IPS-20b (cell line): ENCODE measurements around the gene CEP128.

ENCODE experiments used
- H3K27ac ChIP-seq: one replicate; pipeline ENCODE4 v1.5.1; 2013; ENCODE audit warnings: low read length
- H3K27me3 ChIP-seq: 2 replicates; pipeline ENCODE4 v1.6.1; 2013; ENCODE audit warnings: mild to moderate bottlenecking, low read length, inconsistent platforms; ENCODE audit not compliant: insufficient read depth
- H3K36me3 ChIP-seq: 2 replicates; pipeline ENCODE4 v1.6.1; 2013; ENCODE audit warnings: low read depth, mild to moderate bottlenecking, inconsistent platforms, low read length, moderate library complexity; ENCODE audit not compliant: insufficient read depth
- H3K4me1 ChIP-seq: 2 replicates; pipeline ENCODE4 v1.6.1; 2013; ENCODE audit warnings: mild to moderate bottlenecking, control low read depth, inconsistent platforms, low read length, moderate library complexity; ENCODE audit not compliant: insufficient read depth
- H3K4me3 ChIP-seq: 2 replicates; pipeline ENCODE4 v1.5.1; 2013; ENCODE audit warnings: mild to moderate bottlenecking, low read length, inconsistent platforms
- H3K9ac ChIP-seq: 2 replicates; pipeline ENCODE4 v1.6.1; 2013; ENCODE audit warnings: low read depth, mild to moderate bottlenecking, inconsistent platforms, low read length, moderate library complexity
- H3K9me3 ChIP-seq: 2 replicates; pipeline ENCODE4 v1.6.1; 2013; ENCODE audit warnings: mild to moderate bottlenecking, low read depth, low read length, inconsistent platforms; ENCODE audit not compliant: insufficient read depth

The CEP128 gene

GRCh38 chr14:80587096-80587724 lies 354.3 kb downstream of the CEP128 start:
- H3K36me3 ChIP-seq = no peaks in the 10 kb centered on the region
- H3K4me1 ChIP-seq = no peaks in the 10 kb centered on the region
- no peak overlapping the region for H3K27ac ChIP-seq
- H3K27me3 ChIP-seq = no peaks in the 10 kb centered on the region
- H3K9me3 ChIP-seq = no peaks in the 10 kb centered on the region
- no peak overlapping the region for H3K4me3 ChIP-seq
- H3K9ac ChIP-seq = no peak overlapping the region

DNA sequence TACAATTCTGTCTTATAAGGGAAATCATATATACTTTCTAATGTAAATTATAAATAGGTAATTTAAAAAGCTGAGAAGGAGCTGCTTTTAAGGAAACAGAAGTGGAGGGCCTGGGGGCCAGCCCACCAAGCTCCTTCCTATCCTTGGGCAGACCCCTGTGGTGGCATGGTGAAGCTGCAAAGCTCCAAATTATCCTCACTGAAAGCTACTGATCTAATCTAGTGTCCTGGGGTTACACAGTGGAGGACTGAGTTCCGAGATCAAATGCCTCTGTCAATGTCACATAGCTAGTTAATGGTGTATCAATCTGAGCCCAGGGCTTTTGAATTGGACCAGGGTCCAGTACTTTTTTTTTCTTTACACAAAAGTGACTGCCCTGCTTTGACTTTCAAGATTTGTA lies 355.4 kb downstream of the CEP128 start:
- Histone ChIP-seq H3K36me3 (no peaks in the 10 kb centered on the region), H3K4me1 (no peaks in the 10 kb centered on the region), H3K9me3 (no peaks in the 10 kb centered on the region), H3K27ac (no peak overlapping the region), H3K9ac (no peak overlapping the region), H3K27me3 (no peaks in the 10 kb centered on the region), H3K4me3 (no peak overlapping the region)

DNA sequence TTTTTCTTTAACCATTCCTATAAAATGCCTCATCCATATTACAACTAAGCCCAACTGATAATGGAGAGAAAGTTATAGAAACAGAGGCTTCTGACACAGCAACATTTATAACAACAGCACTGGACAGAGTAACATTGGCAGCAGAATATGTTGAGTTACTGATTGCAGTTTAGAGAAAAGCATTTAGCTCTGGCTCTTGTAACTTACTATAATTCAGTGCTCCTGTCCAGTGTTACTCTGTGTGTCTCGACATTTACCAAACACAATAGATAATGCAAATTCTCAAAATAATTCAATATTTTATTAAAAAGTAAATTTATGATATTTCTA lies 356.1 kb downstream of the CEP128 start:
- Histone ChIP-seq H3K4me1 (no peaks in the 10 kb centered on the region), H3K4me3 (no peak overlapping the region), H3K27ac (no peak overlapping the region), H3K9me3 (no peaks in the 10 kb centered on the region), H3K9ac (no peak overlapping the region), H3K36me3 (no peaks in the 10 kb centered on the region), H3K27me3 (no peaks in the 10 kb centered on the region)

GRCh38 chr14:80584744-80585505 lies 356.6 kb downstream of the CEP128 start:
- Histone ChIP-seq H3K9me3 (no peaks in the 10 kb centered on the region), H3K4me1 (no peaks in the 10 kb centered on the region), H3K4me3 (no peak overlapping the region), H3K36me3 (no peaks in the 10 kb centered on the region), H3K27me3 (no peaks in the 10 kb centered on the region), H3K9ac (no peak overlapping the region), H3K27ac (no peak overlapping the region)

DNA sequence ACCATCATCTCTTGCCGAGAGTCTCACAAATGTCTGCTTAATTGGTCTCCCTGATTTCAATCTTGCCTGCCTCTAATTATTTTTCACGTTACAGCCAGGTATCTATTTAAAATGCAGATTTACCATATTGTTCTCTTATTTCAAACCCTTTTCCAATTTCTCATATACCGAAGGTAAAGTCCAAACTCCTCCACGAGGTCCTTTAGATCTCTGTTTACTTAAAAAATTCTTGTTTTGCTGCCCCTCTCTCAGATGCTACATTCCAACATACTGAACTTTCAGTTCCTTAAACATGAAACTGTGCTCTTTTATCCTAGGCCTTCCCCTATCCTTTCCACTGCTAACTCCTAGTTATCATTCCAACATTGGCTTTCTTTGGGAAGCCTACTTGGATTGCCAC lies 363.9 kb downstream of the CEP128 start:
- Histone ChIP-seq H3K27me3 (no peaks in the 10 kb centered on the region), H3K27ac (no peak overlapping the region), H3K9ac (no peak overlapping the region), H3K36me3 (no peaks in the 10 kb centered on the region), H3K4me3 (no peak overlapping the region), H3K4me1 (peaks cover 10% of the 10 kb centered on the region), H3K9me3 (no peaks in the 10 kb centered on the region)

GRCh38 chr14:80576401-80576800 lies 365.1 kb downstream of the CEP128 start:
- H3K4me1 ChIP-seq = peaks cover 10% of the 10 kb centered on the region
- H3K9me3 ChIP-seq = no peaks in the 10 kb centered on the region
- H3K9ac ChIP-seq = no peak overlapping the region
- H3K4me3 ChIP-seq = no peak overlapping the region
- H3K27ac ChIP-seq = no peak overlapping the region
- H3K27me3 ChIP-seq = no peaks in the 10 kb centered on the region
- H3K36me3 ChIP-seq = no peaks in the 10 kb centered on the region

GRCh38 chr14:80575763-80576162 lies 365.8 kb downstream of the CEP128 start:
- H3K4me1 ChIP-seq = peaks cover 10% of the 10 kb centered on the region
- H3K4me3 ChIP-seq = no peak overlapping the region
- H3K27me3 ChIP-seq = no peaks in the 10 kb centered on the region
- H3K9ac ChIP-seq = no peak overlapping the region
- no peaks in the 10 kb centered on the region for H3K9me3 ChIP-seq
- no peak overlapping the region for H3K27ac ChIP-seq
- H3K36me3 ChIP-seq = no peaks in the 10 kb centered on the region

DNA sequence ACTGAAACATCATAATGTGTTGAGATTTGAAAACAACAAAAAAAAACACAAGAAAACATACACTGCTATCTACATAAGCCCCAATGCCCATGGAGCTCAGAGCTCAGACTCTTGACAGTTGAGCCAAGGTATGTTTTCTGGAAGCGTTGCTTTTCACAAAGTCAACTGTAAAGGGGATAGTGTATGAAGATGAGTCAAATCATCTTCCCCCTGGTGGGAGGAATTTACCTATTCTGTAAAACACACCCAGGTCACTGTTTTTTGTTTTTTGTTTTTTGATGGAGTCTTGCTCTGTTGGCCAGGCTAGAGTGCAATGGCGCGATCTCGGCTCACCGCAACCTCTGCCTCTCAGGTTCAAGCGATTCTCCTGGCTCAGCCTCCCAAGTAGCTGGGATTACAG lies 368.9 kb downstream of the CEP128 start:
- H3K27ac ChIP-seq = no peak overlapping the region
- peaks cover 13% of the 10 kb centered on the region for H3K4me1 ChIP-seq
- no peaks in the 10 kb centered on the region for H3K36me3 ChIP-seq
- no peaks in the 10 kb centered on the region for H3K27me3 ChIP-seq
- no peak overlapping the region for H3K4me3 ChIP-seq
- H3K9me3 ChIP-seq = no peaks in the 10 kb centered on the region
- no peak overlapping the region for H3K9ac ChIP-seq

- Histone ChIP-seq H3K9me3 (no peaks in the 10 kb centered on the region), H3K36me3 (no peaks in the 10 kb centered on the region), H3K4me3 (no peak overlapping the region), H3K27ac (no peak overlapping the region), H3K27me3 (no peaks in the 10 kb centered on the region), H3K4me1 (peaks cover 14% of the 10 kb centered on the region), H3K9ac (no peak overlapping the region)
These were observed 370.6 kb downstream of the CEP128 start for GRCh38 chr14:80570930-80571298.

- no peak overlapping the region for H3K4me3 ChIP-seq
- no peak overlapping the region for H3K9ac ChIP-seq
- no peaks in the 10 kb centered on the region for H3K36me3 ChIP-seq
- H3K9me3 ChIP-seq = no peaks in the 10 kb centered on the region
- peaks cover 14% of the 10 kb centered on the region for H3K4me1 ChIP-seq
- H3K27ac ChIP-seq = no peak overlapping the region
- H3K27me3 ChIP-seq = no peaks in the 10 kb centered on the region
These were observed 373.5 kb downstream of the CEP128 start for GRCh38 chr14:80567905-80568536.

- H3K27me3 ChIP-seq = no peaks in the 10 kb centered on the region
- H3K27ac ChIP-seq = no peak overlapping the region
- H3K4me3 ChIP-seq = 0 out of 2 replicates have a peak overlapping the region, but pooled peaks have one; percentile 5
- H3K9ac ChIP-seq = no peak overlapping the region
- H3K36me3 ChIP-seq = no peaks in the 10 kb centered on the region
- H3K4me1 ChIP-seq = peaks cover 14% of the 10 kb centered on the region
- no peaks in the 10 kb centered on the region for H3K9me3 ChIP-seq
These were observed 376.5 kb downstream of the CEP128 start for GRCh38 chr14:80565001-80565400.

DNA sequence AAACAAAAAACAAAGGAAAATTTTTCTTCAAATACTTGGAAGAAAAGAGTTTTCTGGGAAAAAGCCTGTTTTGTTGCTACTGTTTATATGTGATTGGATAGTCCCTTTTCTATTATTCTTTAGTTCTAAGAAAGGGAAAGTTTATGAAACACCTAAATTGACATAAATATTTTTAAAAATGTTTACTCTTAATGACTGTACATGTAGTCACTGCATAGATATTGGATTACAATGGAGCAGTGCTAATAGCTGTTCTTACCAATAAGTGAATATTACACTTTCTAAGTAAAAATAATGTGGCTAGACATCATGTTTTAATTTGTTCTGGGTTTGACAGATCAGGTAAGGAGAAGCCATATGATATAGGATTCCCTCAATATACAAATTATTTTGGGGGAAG lies 377.5 kb downstream of the CEP128 start:
- Histone ChIP-seq H3K9me3 (no peaks in the 10 kb centered on the region), H3K27me3 (no peaks in the 10 kb centered on the region), H3K9ac (no peak overlapping the region), H3K27ac (no peak overlapping the region), H3K4me1 (peaks cover 14% of the 10 kb centered on the region), H3K4me3 (no peak overlapping the region), H3K36me3 (no peaks in the 10 kb centered on the region)
